ENCODE results near the gene CHST13.

CHST13 gene

DNA sequence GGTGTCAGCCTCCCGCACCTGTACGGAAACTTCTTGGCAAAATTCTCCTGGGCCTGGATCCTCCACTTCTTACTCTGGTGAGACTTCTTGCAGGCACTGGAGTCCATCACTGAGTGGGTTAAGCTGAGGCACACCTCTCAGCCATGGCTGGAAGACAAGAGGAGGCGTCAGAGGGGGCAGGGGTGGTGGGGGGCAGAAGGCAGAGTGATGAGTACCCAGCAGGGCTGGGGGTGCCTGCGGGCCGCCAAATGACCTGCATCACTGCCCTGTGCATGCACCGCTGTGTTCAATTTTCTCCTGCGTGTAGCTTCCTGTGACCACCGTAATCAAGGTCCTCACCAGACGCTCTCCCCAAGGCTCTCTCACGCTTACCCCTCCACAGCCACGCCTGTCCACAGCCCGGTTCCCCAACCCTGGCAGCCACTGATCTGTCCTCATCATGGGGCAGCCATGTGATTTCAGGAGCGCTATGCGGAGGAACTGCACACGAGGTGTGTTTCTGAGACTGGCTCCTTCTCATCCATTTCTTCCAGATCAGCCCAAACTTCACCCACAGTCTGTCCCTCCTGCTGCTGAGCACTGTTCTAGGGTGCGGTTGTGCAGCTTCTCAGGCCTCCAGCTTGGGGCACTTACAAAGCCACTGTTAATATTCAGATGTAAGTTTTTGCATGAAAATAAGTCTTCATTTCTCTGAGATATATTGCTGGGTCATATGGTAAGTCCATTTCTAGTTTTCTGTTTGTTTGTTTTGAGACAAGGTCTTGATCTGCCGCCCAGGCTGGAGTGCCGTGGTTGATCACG, 29.5 kb downstream of the CHST13 start:
- no peak for DNase-seq (ENCODE audit: low read depth in 2 of 2)

DNA sequence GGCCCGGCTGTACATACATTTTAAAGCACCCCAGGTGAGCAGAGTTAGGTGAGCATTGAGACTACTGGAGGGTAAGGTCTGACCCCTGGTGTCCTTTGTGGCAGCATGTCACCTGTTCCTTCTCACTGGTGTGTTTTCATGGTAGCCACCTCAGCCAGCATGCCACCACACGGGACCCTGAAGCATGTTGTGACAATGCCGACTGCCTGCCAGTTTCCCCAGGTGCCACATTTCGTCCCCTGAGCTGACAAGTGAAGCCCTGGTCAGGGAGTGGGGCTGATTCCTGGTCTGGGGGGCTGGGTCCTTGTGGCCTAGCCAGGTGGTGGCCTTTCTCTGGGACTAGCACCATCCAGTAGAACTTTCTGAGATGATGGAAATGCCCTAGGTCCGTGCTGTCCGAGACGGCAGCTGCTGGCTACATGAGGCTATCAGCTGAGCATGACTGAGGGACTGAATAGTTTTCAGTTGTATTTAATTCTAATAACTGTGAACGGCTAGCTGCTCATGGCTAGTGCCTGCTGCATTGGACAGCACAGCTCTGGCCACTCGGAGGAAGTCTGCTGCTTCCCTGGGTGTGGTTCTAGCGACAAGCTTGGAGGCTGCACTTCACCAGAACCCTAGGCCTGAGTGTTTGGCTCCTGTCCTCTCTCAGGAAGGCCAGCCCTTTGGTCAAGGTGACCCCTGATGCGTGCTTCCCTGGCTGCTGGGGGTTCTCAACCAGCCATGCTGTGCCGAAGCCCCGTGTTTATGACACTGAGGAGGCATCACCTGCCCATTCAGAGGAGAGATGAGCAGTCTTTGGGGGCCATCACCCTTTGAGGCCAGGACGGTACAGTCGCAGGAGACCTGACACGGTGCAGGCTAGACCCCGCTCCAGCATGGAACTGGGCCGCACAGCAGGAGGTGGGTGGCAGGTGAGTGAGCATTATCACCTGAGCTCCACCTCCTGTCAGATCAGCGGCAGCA, 30.9 kb downstream of the CHST13 start:
- no peak for DNase-seq (ENCODE audit: low read depth in 2 of 2)

DNA sequence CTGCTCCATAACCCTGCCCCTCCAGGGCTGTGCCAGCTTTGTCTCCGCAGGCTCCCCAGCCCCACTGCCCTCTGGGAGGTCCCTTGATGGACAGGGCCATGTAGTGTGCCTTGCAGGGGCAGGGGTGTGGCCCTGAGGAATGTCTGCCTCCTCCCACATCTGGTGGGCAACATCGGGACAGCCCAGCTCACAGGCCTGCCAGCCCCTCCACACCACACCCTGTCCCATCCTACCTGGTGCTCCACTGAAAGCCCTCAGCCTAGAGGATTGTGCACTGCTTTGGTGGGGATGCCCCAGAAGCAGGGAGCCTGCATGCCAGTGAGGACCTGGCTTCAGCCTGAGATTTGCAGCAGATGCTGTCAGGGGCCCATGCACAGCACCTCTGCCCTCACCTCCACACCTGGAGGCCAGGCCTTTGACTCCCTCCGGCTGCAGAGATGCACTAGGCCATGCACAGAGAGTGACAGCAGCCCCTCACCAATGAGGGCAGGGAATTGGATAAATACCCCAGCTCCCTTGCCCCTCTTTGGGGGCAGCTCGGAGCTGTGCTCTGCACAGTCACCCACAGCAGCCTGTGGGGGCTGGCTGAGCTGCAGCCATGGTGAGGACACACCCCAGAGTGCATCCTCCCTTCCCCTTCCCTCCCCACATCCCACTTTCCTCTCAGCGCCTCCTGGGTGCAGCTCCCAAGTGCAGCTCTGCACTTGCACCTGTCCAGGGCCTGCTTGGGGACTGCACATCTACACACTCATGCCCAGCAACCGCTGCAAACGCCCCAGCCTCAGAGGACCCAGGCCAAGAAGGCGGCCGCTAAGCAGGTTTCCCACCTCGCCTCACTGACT, 32.1 kb downstream of the CHST13 start:
- DNase-seq (ENCODE audit: low read depth in 2 of 2), result no peak

DNA sequence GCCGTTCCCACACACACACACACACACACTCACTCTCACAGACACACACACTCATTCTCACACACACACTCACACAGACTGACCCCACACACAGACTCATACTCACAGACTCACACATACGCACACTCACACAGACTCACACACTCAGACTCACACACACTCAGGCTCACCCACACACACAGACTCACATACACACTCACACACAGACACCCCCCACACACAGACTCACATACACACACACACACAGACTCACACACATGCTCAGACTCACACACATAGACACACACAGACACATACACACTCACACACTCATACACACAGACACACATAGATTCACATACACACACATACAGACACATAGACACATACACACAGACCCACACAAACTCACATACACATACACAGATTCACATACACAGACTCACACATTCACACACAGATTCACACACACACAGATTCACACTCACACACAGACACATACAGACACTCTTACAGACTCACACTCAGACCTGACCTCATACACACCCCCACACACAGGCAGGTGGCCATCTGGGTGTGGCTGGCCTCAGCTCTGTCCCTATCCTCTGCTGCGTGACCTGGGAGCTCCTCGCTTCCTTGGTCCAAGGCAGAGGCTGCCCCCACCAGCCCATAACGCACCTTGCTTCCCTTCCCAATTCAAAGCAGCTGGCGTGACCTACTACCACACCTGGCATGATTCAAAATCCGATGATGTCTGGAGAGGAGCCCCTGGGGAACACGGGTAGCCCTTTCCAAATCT, 32.9 kb downstream of the CHST13 start:
- no peak for DNase-seq (ENCODE audit: low read depth in 2 of 2)

- no peak for DNase-seq (ENCODE audit: low read depth in 2 of 2)
Observed at GRCh38 chr3:126557415-126557745, 33.4 kb downstream of the CHST13 start.

DNA sequence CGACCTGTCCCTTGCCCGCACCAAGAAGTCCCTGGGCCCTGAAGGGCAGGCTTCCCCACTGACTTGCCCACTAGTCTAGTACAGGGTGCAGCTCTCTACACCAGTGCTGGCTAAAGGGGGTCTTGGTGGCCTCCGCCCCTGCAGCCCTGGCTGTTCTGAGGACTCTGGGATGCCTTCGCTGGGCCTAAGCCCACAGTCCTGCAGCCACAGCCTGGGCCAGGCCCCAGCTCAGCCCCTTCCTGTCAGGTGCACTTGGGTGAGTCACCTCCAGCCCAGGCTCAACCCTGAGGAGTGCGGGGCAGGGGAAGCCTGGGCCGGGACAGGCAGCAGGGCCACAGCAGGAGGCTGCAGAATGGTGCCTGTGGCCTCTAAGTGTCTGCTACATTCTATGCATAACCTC, 33.8 kb downstream of the CHST13 start:
- DNase-seq (ENCODE audit: low read depth in 2 of 2), result no peak

GRCh38 chr3:126558336-126559071, 34.5 kb downstream of the CHST13 start, which contains the start of gene C3orf22:
TSS of gene C3orf22 (minus strand) at chr3:126558932. CDS start at chr3:126553390, 5,542 bp downstream.
- no peak for DNase-seq (ENCODE audit: low read depth in 2 of 2)

DNA sequence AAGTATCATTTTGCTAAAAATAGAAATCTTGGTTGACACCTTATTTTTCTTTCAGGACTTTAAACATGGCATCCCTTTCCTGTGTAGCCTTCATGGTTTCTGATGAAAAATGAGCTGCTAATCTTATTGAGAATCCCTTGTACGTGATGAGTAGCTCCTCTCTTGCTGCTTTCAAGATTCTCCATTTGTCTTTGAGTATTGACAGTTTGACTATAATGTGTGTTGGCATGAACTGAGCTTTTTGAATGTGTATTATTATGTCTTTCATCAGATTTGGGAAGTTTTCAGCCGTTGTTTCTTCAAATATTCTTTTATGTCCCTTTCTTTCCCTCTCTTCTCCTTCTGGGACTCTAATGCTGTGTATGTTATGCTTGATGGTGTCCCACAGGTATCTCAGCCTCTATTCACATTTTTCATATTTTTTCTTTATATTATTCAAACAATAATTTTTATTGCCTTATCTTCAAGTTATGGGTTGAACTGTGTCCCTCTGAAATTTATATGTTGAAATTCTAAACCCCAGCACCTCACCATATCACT, 38.9 kb downstream of the CHST13 start:
- DNase-seq (ENCODE audit: low read depth in 2 of 2), result no peak

- no peak for DNase-seq (ENCODE audit: low read depth in 2 of 2)
Observed at GRCh38 chr3:126567696-126568438, 43.9 kb downstream of the CHST13 start.

- no peak for DNase-seq (ENCODE audit: low read depth in 2 of 2)
Observed at GRCh38 chr3:126568776-126569342, 44.9 kb downstream of the CHST13 start.

DNA sequence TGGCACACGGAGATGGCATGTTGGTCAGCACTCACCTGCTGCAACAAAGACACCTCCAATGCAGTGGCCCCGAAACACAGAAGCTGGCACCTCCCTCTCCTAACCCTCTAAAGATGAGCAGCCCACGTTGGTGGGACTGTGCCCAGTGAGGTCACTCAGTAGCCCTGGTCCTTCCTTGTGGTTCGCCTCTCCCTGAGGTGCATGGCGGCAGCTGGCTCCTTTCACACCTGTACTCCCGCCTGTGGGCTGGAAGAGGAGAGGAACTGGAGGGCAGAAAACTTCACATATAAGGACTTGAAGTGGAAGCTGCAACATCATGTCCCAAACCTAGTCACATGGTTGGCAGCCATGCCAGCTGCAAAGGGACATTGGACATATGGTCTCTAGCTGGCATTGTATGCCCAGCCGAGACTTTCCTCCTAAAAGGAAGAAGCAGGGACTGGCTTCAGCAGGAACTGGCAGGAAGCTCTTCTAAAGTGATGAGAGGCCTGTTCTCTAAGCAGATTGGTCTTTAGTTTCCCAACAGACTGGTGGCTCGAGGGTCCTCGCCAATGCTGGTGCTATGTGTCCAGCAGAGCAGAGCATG, 45.5 kb downstream of the CHST13 start:
- DNase-seq (ENCODE audit: low read depth in 2 of 2), result no peak

- no peak for DNase-seq (ENCODE audit: low read depth in 2 of 2)
Observed at GRCh38 chr3:126570103-126570541, 46.2 kb downstream of the CHST13 start.

DNA sequence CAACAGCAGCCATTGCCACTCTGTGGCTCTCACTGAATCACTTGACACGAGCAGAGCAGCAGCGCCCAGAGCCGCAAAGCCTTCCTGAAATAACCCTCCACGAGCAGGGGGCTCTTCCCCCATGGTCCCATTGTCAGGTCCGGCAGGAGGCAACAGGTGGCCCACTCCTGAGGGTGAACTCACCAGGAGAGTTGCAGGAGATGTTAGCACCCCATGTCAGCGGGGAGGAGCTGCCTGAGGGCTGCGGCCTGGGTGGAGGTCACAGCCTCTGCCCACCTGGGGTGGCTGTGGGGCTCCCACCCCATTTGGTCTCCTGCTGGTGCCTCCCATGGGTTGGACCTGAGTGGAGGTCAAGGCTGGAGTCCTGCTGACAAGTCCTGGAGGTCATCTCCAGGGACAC, 47.1 kb downstream of the CHST13 start:
- DNase-seq (ENCODE audit: low read depth in 2 of 2), result no peak

GRCh38 chr3:126573492-126574117, 49.6 kb downstream of the CHST13 start:
- DNase-seq (ENCODE audit: low read depth in 2 of 2), result no peak

DNA sequence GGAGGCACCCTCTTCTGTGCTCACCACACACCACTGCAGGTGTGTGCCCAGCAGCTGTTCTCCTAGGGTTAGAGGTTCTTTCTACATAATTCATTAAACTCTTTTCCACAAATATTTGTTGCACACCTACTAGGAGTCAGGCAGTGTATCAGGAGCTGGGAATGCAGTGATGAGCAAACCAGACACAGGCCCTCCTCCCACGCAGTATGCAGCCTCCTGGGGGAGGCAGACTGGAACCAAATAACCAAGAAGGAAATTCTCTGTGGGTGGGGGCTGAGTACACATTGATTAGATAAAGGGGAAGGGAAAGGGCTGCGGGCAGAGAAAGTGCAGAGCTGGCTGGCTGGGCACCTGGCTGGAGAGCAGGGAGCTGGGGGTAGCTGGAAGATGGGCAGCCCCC, 53.3 kb downstream of the CHST13 start:
- DNase-seq (ENCODE audit: low read depth in 2 of 2), result no peak

DNA sequence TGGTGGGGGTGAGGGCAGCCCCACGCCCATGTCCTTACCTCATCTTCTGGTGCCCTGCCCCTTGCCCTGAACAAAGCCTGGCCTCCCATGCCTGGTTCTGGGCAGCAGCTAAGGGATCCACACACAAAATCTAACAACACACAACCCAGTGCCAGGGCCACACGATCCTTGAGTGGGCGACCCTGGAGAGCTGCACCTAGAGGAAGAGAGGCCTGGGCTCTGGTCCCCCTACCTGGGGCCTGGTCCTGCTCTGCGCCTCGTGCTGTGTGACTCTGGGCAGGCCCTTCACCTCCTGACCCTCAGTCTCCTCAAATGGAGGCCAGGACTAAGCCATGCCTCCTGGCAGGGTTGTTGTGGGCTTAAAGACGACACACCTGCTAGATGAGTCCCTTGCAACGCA, 54.7 kb downstream of the CHST13 start:
- no peak for DNase-seq (ENCODE audit: low read depth in 2 of 2)

DNA sequence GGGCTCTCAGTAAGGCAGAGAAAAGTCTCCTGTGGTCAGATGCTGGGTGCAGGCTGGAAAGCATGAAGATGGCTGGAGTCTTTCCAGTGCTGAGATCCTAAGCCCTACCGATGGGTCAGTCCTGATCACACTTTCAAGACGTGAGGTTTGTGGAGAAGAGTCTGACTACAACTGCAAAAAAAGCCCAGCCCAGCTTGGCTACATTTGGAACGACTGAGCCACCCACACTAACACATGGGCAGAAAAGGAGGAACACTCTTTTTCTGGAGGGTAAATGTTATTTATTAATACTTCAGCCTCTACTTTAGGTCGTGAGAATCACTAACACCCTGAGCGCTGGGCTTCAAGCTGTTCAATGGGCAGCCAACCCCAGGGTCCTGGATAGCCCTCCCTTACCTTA, 56.8 kb downstream of the CHST13 start:
- DNase-seq (ENCODE audit: low read depth in 2 of 2), result no peak

GRCh38 chr3:126581569-126581968, 57.6 kb downstream of the CHST13 start:
- DNase-seq (ENCODE audit: low read depth in 2 of 2), result no peak
